ENCODE results near the gene NPTX2. TPM values are rescaled to one million over a fixed set of nuclear protein-coding genes. Genes with fewer than 3 reads are reported as not detected.

The NPTX2 gene
- total and polyA plus RNA-seq, 4 donors, result 0.41 to 2.3 (median 0.63) TPM

- Histone ChIP-seq H3K36me3 (ENCODE audit: control insufficient read depth in 4 of 4, insufficient read depth in 4 of 4, low read length in 4 of 4) (no peaks in the 10 kb centered on the region), H3K27ac (ENCODE audit: low read depth in 1 of 2, low read length in 1 of 2) (no peak overlapping the region), H3K9me3 (ENCODE audit: control insufficient read depth in 4 of 4, insufficient read depth in 3 of 4, low read length in 3 of 4) (peaks cover 0 to 12% (median 3%) of the 10 kb centered on the region in 4 donors), H3K4me1 (ENCODE audit: control insufficient read depth in 5 of 5, insufficient read depth in 5 of 5, low read length in 5 of 5) (no peaks in the 10 kb centered on the region), H3K4me3 (no peak overlapping the region), H3K27me3 (ENCODE audit: control insufficient read depth in 3 of 3, insufficient read depth in 3 of 3, low read length in 2 of 3) (no peaks in the 10 kb centered on the region), H3K9ac (ENCODE audit: insufficient read depth in 1 of 2, low read length in 2 of 2) (no peak overlapping the region)
- no peak for ATAC-seq (ENCODE audit: insufficient read depth, low FRiP score)
- WGBS, 2 donors, result 16 to 33% methylated on average over 15 of the region's 15 CpGs
- TF ChIP-seq CTCF (IDR thresholded peaks at IDR 0.05; ENCODE audit: control extremely low read depth, extremely low read depth), result no peak
- DNase-seq, result no peak
These were observed 24.8 kb downstream of the NPTX2 start for GRCh38 chr7:98641646-98642500.

- ATAC-seq (ENCODE audit: insufficient read depth, low FRiP score) (no peak), DNase-seq (no peak)
- 73 to 90% methylated on average over 3 of the region's 3 CpGs for WGBS, 2 donors
- H3K9ac ChIP-seq (ENCODE audit: insufficient read depth in 1 of 2, low read length in 2 of 2), result no peak overlapping the region
- H3K9me3 ChIP-seq (ENCODE audit: control insufficient read depth in 4 of 4, insufficient read depth in 3 of 4, low read length in 3 of 4), result peaks cover 0 to 12% (median 3%) of the 10 kb centered on the region in 4 donors
- no peak overlapping the region for H3K4me3 ChIP-seq
- H3K36me3 ChIP-seq (ENCODE audit: control insufficient read depth in 4 of 4, insufficient read depth in 4 of 4, low read length in 4 of 4), result no peaks in the 10 kb centered on the region
- no peaks in the 10 kb centered on the region for H3K4me1 ChIP-seq (ENCODE audit: control insufficient read depth in 5 of 5, insufficient read depth in 5 of 5, low read length in 5 of 5)
- no peaks in the 10 kb centered on the region for H3K27me3 ChIP-seq (ENCODE audit: control insufficient read depth in 3 of 3, insufficient read depth in 3 of 3, low read length in 2 of 3)
- TF ChIP-seq CTCF (IDR thresholded peaks at IDR 0.05; ENCODE audit: control extremely low read depth, extremely low read depth), result no peak
- H3K27ac ChIP-seq (ENCODE audit: low read depth in 1 of 2, low read length in 1 of 2), result no peak overlapping the region
These were observed 26.3 kb downstream of the NPTX2 start for GRCh38 chr7:98643236-98643985.

- ATAC-seq (ENCODE audit: insufficient read depth, low FRiP score) (no peak), DNase-seq (no peak)
- WGBS, 2 donors, result 80 to 96% methylated on average over 2 of the region's 2 CpGs
These were observed 29.4 kb downstream of the NPTX2 start for GRCh38 chr7:98646465-98646864.

More at GRCh38 chr7:98646465-98646864, 29.4 kb downstream of the NPTX2 start:
- Histone ChIP-seq H3K4me3 (no peak overlapping the region), H3K4me1 (ENCODE audit: control insufficient read depth in 5 of 5, insufficient read depth in 5 of 5, low read length in 5 of 5) (no peaks in the 10 kb centered on the region), H3K27ac (ENCODE audit: low read depth in 1 of 2, low read length in 1 of 2) (no peak overlapping the region), H3K27me3 (ENCODE audit: control insufficient read depth in 3 of 3, insufficient read depth in 3 of 3, low read length in 2 of 3) (no peaks in the 10 kb centered on the region), H3K9me3 (ENCODE audit: control insufficient read depth in 4 of 4, insufficient read depth in 3 of 4, low read length in 3 of 4) (peaks cover 0 to 2% (median 0%) of the 10 kb centered on the region in 4 donors), H3K9ac (ENCODE audit: insufficient read depth in 1 of 2, low read length in 2 of 2) (no peak overlapping the region), H3K36me3 (ENCODE audit: control insufficient read depth in 4 of 4, insufficient read depth in 4 of 4, low read length in 4 of 4) (no peaks in the 10 kb centered on the region)
- TF ChIP-seq CTCF (IDR thresholded peaks at IDR 0.05; ENCODE audit: control extremely low read depth, extremely low read depth), result no peak
